GM23338 (cell line): Measurements from ENCODE around the gene CLCF1.

Experiments used
- CREB1 ChIP-seq: fragments of 250-450 bp; sonication (Bioruptor Pico); IDR thresholded peaks from 2 replicates; pipeline ENCODE4 v1.5.0; 2020; ENCODE audit warnings: low read depth, mild to moderate bottlenecking, moderate library complexity
- EZH2 ChIP-seq: fragments of 200-600 bp; sonication (generic); IDR thresholded peaks from one replicate; pipeline ENCODE4 v1.8.0; 2017; ENCODE audit warnings: antibody characterized with exemption, mild to moderate bottlenecking, low read depth; ENCODE audit not compliant: unreplicated experiment
- EZH2phosphoT487 ChIP-seq: fragments of 200-600 bp; sonication (generic); IDR thresholded peaks from one replicate; pipeline ENCODE4 v1.8.1; 2018; ENCODE audit warnings: antibody characterized with exemption; ENCODE audit not compliant: unreplicated experiment
- JUNB ChIP-seq: IDR thresholded peaks from one replicate; pipeline ENCODE4 v1.6.1; 2016; ENCODE audit warnings: antibody characterized with exemption; ENCODE audit not compliant: unreplicated experiment
- NANOG ChIP-seq: IDR thresholded peaks from 2 replicates; pipeline ENCODE4 v1.6.1; 2016; ENCODE audit warnings: antibody characterized with exemption, borderline replicate concordance
- POLR2AphosphoS5 ChIP-seq: IDR thresholded peaks from 2 replicates; pipeline ENCODE4 v1.6.1; 2016; ENCODE audit warnings: antibody characterized with exemption, low read depth
- REST ChIP-seq: IDR thresholded peaks from one replicate; pipeline ENCODE4 v1.6.1; 2018; ENCODE audit warnings: antibody characterized with exemption; ENCODE audit not compliant: unreplicated experiment
- STAT1 ChIP-seq: IDR thresholded peaks from one replicate; pipeline ENCODE4 v1.6.1; 2016; ENCODE audit warnings: antibody characterized with exemption; ENCODE audit not compliant: unreplicated experiment
- ZNF114 ChIP-seq: fragments of 250-450 bp; sonication (Bioruptor Pico); IDR thresholded peaks from 2 replicates; pipeline ENCODE4 v1.5.0; 2020; ENCODE audit warnings: mild to moderate bottlenecking, moderate library complexity
- TF ChIP-seq, protein P1 (sequence below), 2 experiments: fragments of 200-600 bp in 1 of 2; sonication (generic) in 1 of 2; conservative IDR thresholded peaks; 2 replicates each; pipeline versions ENCODE4 v1.5.1 to v1.6.1; 2016 to 2017; ENCODE audit warnings: antibody characterized with exemption in 2 of 2, low read depth in 2 of 2, mild to moderate bottlenecking in 2 of 2, moderate library complexity in 1 of 2

DNA sequence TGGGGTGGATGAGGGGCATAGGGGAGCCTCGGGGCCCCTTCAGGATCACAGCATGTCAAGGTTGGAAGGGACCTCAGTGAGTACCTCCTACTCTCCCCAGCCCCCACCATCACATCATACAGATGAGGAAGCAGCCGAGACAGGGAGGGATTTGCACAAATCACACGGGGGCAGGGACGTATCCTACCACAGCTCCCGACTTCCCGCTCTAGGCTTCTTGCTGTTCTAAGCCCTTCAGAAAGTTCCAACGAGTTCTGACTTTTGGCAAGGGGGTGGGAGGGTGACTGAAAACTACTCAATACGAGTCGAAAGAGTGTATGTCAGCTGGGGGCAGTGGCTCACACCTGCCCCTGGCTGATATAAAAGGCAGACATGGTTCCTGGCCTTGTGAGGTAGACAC, 13.7 kb upstream of the CLCF1 start:
- TF ChIP-seq, protein P1, sequence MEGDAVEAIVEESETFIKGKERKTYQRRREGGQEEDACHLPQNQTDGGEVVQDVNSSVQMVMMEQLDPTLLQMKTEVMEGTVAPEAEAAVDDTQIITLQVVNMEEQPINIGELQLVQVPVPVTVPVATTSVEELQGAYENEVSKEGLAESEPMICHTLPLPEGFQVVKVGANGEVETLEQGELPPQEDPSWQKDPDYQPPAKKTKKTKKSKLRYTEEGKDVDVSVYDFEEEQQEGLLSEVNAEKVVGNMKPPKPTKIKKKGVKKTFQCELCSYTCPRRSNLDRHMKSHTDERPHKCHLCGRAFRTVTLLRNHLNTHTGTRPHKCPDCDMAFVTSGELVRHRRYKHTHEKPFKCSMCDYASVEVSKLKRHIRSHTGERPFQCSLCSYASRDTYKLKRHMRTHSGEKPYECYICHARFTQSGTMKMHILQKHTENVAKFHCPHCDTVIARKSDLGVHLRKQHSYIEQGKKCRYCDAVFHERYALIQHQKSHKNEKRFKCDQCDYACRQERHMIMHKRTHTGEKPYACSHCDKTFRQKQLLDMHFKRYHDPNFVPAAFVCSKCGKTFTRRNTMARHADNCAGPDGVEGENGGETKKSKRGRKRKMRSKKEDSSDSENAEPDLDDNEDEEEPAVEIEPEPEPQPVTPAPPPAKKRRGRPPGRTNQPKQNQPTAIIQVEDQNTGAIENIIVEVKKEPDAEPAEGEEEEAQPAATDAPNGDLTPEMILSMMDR (conservative IDR thresholded peaks at IDR 0.05; ENCODE audit: low read depth in 2 of 2) = no peak
- TF ChIP-seq ZNF114 (CRISPR knock-in tag) = no peak
- no peak for TF ChIP-seq JUNB
- TF ChIP-seq EZH2 = no peak
- no peak for TF ChIP-seq CREB1 (CRISPR knock-in tag)
- no peak for TF ChIP-seq POLR2AphosphoS5
- TF ChIP-seq NANOG = no peak
- no peak for TF ChIP-seq STAT1
- no peak for TF ChIP-seq EZH2phosphoT487
- no peak for TF ChIP-seq REST
